Keratinocyte (primary cell): ENCODE results near the gene AP5M1.

Experiments used
- CTCF ChIP-seq, 3 experiments: IDR thresholded peaks in 1 of 3; conservative IDR thresholded peaks in 1 of 3; optimal IDR thresholded peaks in 1 of 3; 2 replicates in 2 of 3; 3 replicates in 1 of 3; pipeline versions ENCODE3 to v1.5.1; 2011; ENCODE audit warnings: low read length in 3 of 3, mild to moderate bottlenecking in 3 of 3, moderate library complexity in 2 of 3, control low read depth in 1 of 3, inconsistent platforms in 1 of 3; ENCODE audit not compliant: insufficient read depth in 2 of 3; ENCODE audit errors: extremely low read depth in 1 of 3
- EZH2 ChIP-seq: IDR thresholded peaks from one replicate; pipeline ENCODE4 v1.6.1; 2012; ENCODE audit warnings: inconsistent platforms, mild to moderate bottlenecking, low read length, moderate library complexity

- TF ChIP-seq CTCF (optimal IDR thresholded peaks at IDR 0.05 in 1 of 3, IDR thresholded peaks at IDR 0.05 in 1 of 3, conservative IDR thresholded peaks at IDR 0.05 in 1 of 3; ENCODE audit: extremely low read depth in 1 of 3, insufficient read depth in 2 of 3, low read length in 3 of 3) (no peak), EZH2 (no peak)
Observed at GRCh38 chr14:57275023-57275664, 6.4 kb downstream of the AP5M1 start.
